ENCODE results near the gene ZNF516.

DNA sequence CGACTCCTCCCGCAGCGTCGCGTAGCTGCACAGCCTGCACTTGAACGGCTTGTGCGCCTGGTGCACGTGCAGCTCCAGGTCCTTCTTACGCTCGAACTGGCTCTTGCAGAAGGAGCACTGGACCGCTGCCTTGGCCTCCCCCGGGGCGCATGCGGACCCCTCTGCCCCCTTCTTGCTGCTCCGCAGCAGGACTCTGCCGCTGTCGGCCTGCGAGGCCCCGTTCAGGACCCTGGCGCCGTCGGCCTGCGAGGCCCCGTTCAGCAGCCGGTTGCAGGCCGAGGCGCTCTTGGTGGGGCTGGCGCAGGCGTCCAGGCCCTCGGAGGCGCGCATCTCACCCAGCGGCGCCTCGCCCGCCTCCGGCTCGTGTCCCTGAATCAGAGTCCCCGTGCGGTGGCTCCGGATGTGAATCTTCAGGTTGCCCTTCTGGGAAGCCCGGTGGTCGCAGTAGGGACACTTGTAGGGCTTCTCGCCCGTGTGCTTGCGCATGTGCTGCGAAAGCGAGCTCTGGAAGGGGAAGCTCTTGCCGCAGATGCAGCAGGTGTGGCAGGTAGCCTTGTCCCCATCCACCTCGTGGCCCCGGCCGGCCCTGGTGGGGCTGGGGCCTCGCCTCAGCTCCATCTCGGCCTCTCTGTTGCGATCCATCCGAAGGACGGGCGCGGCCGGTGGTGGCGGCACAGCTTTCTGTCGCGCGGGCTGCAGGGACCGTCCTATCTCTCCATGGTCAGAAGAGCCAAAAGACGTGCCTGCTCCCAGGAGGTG, 52.5 kb downstream of the ZNF516 start:
- TF ChIP-seq, protein P1, sequence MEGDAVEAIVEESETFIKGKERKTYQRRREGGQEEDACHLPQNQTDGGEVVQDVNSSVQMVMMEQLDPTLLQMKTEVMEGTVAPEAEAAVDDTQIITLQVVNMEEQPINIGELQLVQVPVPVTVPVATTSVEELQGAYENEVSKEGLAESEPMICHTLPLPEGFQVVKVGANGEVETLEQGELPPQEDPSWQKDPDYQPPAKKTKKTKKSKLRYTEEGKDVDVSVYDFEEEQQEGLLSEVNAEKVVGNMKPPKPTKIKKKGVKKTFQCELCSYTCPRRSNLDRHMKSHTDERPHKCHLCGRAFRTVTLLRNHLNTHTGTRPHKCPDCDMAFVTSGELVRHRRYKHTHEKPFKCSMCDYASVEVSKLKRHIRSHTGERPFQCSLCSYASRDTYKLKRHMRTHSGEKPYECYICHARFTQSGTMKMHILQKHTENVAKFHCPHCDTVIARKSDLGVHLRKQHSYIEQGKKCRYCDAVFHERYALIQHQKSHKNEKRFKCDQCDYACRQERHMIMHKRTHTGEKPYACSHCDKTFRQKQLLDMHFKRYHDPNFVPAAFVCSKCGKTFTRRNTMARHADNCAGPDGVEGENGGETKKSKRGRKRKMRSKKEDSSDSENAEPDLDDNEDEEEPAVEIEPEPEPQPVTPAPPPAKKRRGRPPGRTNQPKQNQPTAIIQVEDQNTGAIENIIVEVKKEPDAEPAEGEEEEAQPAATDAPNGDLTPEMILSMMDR (conservative IDR thresholded peaks at IDR 0.05; ENCODE audit: low read depth, low read length) = no peak
- no peak for TF ChIP-seq MAZ (IDR thresholded peaks at IDR 0.05; ENCODE audit: borderline replicate concordance, low read depth, low read length)
- TF ChIP-seq, protein P2, sequence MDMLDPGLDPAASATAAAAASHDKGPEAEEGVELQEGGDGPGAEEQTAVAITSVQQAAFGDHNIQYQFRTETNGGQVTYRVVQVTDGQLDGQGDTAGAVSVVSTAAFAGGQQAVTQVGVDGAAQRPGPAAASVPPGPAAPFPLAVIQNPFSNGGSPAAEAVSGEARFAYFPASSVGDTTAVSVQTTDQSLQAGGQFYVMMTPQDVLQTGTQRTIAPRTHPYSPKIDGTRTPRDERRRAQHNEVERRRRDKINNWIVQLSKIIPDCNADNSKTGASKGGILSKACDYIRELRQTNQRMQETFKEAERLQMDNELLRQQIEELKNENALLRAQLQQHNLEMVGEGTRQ (IDR thresholded peaks at IDR 0.05; ENCODE audit: low read depth, low read length) = no peak
- no peak for TF ChIP-seq POLR2A (IDR thresholded peaks at IDR 0.05; ENCODE audit: low read depth, low read length)
- TF ChIP-seq MXI1 (IDR thresholded peaks at IDR 0.05; ENCODE audit: borderline replicate concordance, low read depth, low read length) = no peak
- no peak for TF ChIP-seq RAD21 (IDR thresholded peaks at IDR 0.05; ENCODE audit: low read length)
- no peak for TF ChIP-seq CEBPB (IDR thresholded peaks at IDR 0.05; ENCODE audit: low read depth, low read length)
- no peak for TF ChIP-seq SMC3 (IDR thresholded peaks at IDR 0.05; ENCODE audit: low read depth, low read length)
- TF ChIP-seq MAFK (IDR thresholded peaks at IDR 0.05; ENCODE audit: low read depth, low read length) = no peak
- no peak for TF ChIP-seq RFX5 (IDR thresholded peaks at IDR 0.05; ENCODE audit: low read depth, low read length)
- no peak for TF ChIP-seq BHLHE40 (IDR thresholded peaks at IDR 0.05; ENCODE audit: low read depth, low read length)
- no peak for TF ChIP-seq RCOR1 (IDR thresholded peaks at IDR 0.05; ENCODE audit: insufficient replicate concordance, low read length)
- TF ChIP-seq NFE2L2 (IDR thresholded peaks at IDR 0.05; ENCODE audit: low read depth, low read length) = no peak
